Stimulated activated CD8-positive, alpha-beta memory T cell treated with anti-CD3 and anti-CD28 coated beads, Interleukin-7, amount 100 ng/mL, for 48 hours (primary cell): ENCODE data around the gene GRID1.
"Not testable (repeated sequence)": the region's sequence is repeated elsewhere in the genome, so short reads cannot be mapped to it uniquely, and the experiment has no call there.

Experiments
- DNase-seq, 2 donors: peaks; one replicate each; pipeline ENCODE4 v3.0.0-alpha.2; 2020; ENCODE audit warnings: low read depth in 1 of 2; ENCODE audit errors: extremely low read depth in 1 of 2

The GRID1 gene

DNA sequence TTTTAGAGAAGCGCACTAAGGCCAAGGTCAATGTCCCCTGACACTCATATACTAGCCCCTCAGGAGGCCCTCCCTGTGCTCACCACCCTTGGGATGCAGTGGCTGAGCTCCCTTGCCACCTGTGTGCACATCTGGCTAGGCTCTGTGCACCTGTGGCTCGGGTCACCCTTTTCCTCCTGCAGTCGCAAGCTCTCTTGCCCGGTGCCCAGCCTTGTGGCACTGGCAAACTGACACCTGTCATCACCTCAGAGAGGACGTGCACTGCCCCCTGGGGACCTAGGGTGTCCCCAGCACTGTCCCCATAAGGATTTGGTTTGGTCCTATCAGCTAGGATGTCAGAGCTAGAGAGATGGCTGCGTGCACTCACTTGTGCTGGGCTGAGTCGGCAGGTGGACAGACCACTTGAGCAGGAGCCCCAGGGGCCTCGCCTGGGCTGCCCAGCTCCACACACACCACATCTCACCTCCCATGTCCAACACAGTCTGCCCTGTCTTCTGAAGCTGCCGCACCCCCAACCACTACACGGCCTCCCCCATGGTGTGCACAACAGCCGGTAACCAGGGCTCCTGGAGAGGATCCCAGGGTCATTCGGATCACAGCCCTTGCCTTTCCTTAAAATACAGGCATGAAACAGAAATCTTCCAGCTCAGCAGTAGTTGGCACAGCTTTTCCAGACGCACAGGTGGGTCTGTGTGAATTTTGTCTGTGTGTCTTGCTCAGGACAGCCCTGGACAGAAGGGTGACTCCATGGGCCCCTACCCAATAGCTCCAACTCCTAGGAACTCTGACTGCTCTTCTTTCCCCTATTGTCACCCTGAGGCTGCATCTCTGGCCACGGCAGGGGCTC is 111.0 kb downstream of the GRID1 start:
- DNase-seq, result no peak

DNA sequence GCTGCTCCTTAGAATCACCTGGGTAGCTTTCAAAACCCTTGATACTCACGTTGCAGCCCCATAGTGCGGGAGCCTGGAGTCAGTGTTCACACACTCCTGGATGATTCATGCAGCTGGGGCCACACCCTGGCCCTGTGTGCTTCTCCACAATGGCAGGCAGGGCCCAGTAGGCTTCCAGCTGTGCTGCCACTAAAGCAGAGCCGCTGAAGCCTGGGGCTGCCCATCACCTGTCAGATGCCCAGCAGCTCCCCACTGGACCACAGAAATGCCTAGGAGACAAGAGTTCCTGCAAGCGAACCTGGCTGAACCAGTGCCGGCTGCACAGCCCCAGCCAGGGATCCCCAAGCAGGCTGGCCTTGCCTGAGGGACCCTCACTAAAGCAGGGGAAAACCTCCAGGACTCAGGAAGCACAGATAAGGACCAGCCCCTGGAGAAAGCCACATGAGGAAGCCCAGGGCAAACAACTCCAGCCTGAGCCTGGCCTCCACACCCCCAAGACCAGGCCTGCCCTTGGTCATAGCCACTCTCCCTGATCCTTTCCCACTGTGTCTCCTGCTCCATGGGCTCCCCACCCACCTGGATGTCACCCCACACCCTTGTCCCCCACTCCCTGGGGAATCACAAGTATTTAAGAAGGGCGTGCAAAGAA is 111.9 kb downstream of the GRID1 start:
- no peak for DNase-seq

DNA sequence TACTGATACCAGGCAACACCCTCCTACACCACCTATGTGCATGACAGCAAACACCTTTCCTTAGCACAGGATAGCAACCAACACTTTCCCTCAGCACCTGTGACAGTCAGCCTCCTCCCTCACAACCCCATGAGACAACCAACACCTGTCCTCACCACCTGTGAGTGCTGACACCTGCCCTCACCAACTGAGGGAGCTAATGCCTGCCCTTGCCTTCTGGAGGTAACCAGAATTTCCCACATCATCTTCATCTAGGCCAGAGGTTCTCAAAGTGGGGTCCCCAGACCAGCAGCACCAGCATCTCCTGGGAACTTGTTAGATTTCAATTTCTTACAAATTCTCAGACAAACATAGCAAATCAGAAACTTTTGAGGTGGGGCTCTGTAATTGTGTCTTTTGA is 112.5 kb downstream of the GRID1 start:
- DNase-seq, result no peak

DNA sequence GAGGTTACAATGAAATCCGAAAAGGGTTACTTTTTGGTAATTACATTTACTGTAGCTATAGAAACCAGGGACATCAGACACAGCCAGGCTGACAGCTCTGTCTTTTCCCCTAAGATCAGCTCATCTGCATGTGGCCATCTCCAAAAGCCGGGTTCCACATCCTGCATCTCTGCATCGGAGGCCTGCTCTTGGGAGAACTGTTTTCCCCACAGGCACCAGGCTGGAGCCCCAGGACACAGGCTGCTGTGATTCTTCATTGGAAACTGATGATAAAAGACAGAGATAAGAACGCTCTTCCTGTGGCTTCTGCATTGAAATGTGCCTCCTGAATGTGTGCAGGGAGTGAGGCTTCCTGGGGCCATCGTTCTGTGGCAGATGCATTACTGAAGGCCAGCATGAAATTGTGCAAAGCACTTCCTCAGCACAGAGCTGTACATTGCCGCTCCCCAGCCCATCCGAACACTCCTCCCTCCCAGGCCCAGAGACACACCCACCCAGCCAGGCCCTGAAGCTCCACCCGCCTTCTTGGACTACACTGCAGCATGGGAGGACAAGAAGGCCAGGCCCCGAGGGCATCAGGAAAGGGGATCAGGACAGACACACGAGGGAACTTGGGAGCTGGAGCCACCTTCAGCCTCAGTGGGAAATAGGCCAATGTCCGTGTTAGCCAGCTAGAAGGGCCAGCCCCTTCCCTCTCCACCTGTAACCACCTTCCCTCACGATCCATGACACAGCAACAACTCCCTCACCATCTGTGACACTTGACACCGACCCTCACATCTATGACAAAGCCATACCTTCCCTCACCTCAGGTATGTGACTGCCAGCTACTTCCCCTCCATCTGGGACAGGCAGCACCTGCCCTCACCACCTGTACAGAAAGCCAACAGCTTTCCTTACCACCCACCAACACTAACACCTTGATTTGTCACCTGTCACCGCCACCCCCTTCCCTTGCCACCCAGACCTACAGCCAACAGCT is 113.2 kb downstream of the GRID1 start:
- no peak for DNase-seq

DNA sequence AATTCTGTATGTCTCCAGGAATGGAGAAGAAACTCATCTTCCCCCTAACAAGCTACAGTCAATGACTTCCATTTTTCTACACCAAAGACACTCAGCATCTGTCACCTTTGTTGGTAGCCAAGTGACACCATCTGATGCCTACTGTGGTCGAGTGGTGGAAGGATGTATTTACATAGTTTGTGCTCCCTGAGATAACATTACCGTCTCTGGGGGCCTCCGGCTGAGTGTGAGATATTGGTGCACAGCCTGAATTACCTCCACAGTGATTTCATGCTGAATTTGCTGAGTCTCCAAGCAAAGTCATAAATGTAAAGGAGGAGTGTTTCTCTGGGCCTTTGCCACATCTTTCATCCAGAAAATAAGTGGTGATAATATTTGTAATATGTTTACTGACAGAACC is 114.0 kb downstream of the GRID1 start:
- no peak for DNase-seq

DNA sequence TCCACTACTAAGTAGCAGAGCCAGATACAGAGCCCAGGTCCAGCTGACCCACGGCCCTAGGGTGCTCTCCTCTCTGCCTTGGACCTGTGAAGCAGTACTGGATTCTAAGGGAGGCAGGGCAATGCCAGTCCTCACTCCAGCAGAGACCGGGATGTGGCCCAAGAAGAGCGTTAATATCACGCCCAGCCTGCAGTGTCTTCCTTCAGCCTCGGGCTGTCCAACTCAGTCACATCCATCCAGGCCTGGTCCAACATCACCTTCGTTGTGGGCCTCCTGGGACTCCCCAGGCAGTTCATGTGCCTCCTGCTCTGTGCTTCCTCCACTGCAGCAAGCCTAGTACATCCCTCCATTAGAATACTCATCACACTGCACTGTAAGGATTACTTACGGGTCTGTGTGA is 114.5 kb downstream of the GRID1 start:
- DNase-seq, result no peak

DNA sequence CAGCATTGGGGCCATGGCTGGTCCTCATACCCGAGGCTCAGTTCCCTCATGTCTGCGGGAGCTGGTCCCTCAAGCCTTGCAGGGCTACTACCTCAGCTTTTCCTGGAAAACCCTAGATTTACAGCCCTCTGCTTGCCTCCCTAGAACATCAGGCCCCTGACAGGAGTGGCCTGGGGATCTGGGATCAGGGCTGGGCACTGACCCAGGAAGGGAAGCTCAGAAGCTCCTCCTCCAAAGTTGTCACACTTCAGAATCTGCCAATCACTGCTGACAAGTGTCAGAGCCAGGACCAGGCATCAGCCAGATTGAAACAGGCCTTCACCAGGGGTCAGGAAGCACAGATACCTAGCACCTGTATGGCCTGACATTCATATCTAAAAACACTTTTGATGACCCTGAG is 115.2 kb downstream of the GRID1 start:
- no peak for DNase-seq

DNA sequence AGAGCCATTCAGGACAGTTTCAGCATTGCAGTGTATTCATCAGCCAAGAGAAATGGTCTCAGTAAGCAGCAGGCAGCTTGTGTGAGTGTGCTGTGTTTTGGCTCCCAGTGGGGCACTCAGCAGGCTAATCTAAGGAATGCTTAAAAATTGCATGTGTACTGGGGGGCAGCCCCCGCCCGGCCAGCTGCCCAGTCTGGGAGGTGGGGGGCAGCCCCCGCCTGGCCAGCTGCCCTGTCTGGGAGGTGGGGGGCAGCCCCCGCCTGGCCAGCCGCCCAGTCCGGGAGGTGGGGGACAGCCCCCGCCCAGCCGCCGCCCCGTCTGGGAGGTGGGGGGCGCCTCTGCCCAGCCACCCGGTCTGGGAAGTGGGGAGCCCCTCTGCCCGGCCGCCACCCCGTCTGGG is 116.2 kb downstream of the GRID1 start:
- no peak for DNase-seq

DNA sequence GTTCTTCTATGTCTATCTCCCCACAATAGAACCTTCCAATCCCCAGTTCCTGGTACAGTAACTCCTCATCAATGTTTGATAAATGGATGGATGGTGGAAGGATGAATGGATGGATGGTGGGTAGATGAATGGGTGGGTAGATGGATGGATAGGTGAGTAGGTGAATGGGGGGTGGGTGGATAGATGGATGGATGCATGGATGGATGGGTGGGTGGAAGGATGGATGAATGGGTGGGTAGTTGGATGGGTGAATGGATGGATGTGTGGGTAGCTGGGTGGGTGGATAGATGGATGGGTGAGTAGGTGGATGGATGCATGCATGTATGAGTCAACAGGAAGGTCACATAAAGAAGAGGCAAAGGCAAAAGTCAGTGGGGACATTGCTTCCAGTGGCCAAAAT is 116.8 kb downstream of the GRID1 start:
- DNase-seq, result no peak

DNA sequence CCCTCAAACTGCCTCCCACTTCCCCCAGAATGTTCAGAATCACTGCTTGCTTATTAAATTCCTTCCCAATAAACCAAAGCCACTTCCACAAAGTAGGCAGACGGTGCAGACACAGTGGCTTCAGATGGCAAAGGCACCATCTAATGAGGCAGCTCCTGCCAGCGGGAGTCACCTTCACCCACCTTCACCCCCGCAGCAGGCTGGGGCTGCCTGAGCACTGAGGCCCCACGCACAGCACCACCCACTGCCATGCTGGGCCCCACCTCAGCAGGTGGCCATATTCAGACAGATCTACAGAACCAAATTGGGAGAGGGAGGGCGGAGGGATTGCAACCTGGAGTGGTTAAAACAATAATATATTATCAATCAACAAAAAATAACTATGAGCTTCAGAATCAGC is 118.5 kb downstream of the GRID1 start:
- DNase-seq, result no peak

DNA sequence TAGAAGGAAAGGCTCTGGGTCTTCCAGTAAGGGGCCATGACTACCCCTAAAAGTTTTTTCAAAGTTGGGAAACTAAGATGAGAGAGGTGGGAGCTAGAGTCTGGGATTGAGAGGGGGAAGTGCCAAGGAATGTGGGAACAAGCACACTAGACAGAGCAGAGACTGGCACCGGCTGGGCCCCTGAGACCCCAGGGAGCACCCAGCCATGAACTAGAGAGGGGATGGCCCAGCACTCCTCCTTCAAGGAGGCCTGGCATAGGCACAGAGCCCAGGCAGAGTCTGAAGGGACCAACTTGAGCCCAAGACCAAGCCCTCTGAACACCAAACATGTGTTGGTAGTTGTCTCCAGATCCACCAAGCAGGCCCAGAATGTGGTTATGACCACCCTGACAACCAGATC is 119.0 kb downstream of the GRID1 start:
- no peak for DNase-seq

DNA sequence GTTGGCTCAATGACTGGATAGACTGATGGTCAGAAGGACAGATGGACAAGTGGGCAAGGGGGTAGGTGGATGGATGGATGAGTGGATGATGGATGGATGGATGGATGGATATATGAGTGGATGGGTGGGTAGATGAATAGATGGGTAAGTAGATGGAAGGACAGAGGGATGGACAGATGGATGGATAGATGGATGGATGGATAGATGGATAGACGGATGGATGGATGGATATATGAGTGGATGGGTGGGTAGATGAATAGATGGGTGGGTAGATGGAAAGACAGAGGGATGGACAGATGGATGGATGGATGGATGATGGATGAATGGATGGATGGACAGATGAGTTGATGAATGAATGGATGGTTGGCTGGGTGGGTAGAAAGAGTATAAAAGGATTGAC is 119.5 kb downstream of the GRID1 start:
- DNase-seq, result no peak

DNA sequence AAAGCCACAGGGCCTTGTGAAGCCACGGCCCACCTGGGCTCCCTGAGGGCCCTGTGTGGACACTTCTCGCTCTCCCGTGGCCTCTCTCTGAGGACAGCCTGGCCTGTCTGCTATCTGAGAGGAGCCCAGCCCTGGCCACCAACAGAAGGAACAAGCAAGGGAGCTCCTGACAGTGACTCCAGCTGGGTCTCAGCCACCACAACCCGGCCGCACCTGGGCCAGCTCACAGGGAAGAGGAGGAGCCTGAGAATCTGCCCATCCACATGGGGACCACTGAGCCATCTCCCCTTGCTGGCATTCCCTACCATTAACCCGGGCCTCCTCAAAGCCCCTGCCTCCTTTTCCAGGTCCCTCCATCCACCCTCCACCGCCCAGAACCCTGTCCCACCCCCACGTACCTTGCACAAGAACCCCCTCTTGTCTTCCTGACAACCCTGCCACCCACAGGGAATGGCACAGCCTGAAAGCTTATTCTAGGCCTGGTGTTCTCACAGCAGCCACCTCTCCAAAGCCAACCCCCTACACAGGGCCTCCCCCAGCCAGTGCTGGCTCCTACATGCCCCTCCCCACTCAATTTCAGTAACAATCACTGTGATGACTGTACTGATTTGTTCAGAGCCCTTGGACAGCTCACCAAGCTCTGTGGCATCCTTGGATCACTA is 120.2 kb downstream of the GRID1 start:
- no peak for DNase-seq

DNA sequence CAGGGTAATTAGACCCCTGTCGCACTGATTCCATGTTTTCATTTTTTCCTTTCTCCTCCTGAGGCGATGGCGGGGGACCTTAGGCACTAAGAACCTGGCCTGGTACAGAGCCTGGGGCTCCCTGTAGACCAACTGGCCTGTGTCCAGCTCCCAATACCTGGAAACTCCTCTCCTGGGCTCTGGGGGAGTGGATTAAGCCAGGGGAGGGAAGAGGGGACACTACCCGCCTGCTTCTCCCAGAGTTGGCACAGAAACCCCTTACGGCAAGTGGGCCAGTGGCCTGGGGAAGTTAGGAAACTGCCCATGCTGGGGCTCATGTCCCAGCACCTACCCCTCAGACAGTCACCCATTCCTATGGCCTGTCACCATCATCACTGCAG is 121.6 kb downstream of the GRID1 start:
- DNase-seq, result no peak

DNA sequence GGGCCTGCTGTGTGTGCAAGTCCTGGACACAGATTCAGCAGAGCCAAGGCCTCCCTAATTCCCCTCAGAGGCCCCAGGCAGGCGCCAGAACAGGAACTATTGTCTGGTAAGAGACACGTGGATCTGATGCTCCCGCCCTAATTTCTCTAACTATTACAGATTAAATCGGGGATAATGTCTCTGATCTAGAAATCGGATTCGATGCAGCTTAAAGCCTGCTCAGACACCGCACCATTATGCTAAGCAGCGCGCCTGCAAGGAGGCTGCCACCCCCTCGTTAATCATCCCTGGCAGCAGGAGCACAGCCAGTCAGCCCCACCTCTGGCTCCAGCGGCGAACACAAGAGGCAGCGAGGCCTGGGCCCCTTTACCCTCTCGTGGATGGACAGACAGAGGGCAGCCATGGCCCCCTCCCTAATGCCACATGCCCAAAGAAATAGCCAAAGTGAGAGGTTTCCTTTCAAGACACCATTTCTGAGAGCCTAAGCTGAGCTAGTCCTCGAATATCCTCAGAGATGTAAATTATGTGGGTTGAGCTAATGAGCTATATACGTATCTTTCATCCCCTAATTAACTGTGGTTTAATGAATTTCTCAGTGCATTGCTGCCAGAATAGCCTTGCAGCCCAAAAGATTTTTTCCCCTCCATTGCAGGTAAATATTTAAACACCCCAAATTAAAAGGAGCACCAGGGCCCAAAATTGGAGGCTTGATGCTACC is 122.1 kb downstream of the GRID1 start:
- DNase-seq, result no peak

DNA sequence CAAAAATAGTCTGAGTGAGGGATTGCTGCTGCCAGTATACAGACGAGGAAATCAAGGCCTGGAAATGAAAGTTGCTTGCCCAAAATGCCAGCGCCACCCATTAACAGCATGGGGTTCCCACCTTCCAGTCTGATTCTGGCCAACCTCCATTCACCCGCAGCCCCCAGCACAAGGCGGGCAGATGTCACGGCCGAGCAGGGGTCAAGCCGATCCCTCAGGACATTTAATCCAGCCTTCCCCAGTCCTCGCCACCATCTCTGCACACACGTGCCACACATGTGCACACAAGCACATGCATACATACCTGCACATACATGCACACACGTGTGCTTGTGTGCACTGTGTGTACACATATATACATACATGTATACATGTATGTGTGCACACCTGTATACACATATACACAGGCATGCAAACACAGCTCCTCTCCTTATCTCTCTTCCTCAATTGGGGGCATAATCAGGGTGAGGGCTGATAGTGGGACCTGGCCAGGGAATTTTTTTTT is 122.9 kb downstream of the GRID1 start:
- DNase-seq, result no peak

DNA sequence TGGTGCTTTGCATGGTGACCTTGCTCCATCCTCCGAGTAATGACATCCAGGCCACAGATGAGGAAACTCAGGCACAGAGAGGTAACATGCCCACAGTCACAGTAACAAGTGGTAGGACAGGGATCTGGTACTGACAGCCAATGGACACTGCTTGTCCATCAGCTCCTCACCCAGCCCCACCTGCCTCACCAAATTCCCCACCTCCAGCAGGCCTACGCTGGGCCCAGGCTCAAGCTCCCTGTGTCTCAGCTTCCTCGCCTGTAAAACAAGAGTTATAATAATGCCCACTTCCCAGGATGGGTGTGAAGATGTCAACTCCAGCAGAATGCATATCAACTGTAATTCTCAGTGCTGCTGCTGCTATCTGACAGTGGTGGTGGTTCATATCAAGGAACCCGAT is 123.8 kb downstream of the GRID1 start:
- no peak for DNase-seq

DNA sequence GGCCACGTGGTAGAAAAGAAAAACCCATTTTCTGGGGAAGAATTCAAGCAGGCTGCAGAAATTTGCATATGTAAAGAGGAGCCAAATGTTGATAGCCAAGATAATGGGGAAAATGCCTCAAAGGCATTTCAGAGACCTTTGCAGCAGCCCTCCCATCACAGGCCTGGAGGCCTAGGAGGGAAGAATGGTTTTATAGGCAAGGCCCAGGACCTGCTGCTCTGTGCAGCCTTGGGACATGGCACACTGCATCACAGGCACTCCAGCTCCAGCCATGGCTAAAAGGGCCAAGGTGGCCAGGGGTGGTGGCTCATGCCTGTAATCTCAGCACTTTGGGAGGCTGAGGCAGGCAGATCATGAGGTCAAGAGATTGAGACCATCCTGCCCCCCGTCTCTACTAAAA is 128.5 kb downstream of the GRID1 start:
- not testable (repeated sequence) for DNase-seq

DNA sequence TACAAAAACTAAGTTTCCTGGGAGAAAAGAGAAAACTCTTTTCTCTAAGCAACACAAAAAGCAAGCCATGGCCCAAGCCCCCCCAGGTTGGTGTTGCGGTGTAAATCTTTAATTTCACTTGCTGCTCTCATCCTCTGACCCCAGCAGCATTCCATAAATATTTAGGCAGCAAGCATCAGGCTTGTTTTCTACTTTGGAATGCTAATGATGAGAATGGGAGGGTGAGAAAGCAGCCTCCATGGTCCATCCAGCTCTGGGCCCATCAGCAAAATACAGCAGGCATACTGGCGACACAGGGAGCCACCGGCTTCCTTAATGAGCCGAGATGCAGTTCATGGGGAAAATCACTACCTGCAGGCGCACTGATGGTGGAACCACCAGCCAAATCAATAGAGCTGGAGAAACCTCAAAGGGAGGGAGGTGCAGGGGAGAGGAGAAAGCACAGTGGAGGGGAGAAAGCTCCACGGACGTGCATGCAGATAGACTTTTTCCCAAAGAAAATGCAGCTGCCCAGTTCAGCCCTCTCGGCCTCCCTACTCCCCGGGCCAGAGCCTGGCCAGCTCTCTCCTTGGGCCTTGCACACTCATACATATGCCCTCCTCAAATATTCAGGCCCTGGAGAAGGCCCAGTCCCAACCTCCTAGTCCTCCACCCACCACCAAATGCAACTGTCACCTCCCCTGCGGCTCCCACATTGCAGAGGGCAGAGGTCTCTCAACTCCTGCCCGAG is 131.9 kb downstream of the GRID1 start:
- no peak for DNase-seq
